HuH-7.5 (cell line): ENCODE measurements around the gene LRRC37A3.
"Not testable (repeated sequence)": the region's sequence is repeated elsewhere in the genome, so short reads cannot be mapped to it uniquely, and the experiment has no call there.

Experiments used
- DNase-seq: peaks from one replicate; pipeline ENCODE4 v3.0.0; 2011; ENCODE audit warnings: low spot score

Gene LRRC37A3

DNA sequence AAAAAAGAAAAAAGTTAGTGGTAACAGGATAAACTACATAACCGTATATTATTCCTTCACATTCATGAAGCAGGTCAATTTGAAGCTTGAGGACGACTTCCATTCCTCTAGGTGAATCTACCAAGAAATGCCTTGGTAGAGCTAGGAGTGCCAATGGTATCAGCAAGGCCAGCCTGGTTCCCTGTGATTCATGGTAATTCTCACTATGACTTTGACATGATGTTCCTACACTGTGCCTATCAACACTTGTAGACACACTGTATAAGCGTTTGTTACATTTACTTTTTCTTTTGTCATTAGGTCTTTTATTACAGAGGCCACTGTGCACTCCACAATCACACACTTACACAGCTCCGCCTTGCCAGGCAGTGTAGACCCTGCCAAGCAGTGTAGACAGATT, 7.2 kb upstream of the LRRC37A3 start:
- not testable (repeated sequence) for DNase-seq

DNA sequence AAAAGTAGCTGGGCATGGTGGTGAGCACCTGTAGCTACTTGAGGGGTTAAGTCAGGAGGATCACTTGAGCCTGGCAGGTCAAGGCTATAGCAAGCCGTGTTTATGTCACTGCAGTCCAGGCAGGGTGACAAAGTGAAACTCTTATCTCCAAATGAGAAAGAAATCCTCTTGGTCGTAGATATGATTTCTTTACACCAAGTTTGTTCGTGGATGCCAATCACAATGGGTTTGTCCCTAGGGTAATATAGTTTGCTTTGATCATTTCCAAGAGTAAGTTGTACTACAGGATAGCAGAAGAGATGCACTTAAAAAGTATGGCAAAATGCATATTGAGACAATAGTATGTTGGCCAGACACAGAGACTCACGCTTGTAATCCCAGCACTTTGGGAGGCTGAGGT, 6.0 kb upstream of the LRRC37A3 start:
- not testable (repeated sequence) for DNase-seq

DNA sequence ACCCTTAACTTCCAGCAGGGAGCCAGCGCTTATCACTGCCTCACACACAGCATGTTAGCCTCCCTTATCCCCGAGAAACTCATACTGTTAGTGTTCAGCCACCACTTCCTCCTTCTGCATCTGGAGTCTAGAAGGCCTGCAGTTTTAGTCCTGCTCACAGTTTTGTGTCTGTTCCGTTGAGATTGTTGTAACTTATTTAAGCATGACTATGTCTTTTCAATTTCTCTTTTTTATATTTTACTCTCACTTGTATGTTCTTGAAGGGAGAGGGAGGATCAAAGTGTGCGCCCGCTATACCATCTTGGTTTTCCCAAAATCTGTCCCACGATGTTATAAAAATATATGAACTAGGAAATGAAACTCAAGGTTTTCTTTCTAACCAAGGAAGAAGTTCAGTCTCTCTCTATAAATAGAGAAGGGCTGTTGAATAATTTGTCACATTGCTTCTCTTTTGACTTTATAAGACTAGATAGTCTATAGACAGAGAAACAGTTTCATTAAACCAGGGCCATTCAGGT, 3.8 kb upstream of the LRRC37A3 start:
- DNase-seq, result not testable (repeated sequence)

DNA sequence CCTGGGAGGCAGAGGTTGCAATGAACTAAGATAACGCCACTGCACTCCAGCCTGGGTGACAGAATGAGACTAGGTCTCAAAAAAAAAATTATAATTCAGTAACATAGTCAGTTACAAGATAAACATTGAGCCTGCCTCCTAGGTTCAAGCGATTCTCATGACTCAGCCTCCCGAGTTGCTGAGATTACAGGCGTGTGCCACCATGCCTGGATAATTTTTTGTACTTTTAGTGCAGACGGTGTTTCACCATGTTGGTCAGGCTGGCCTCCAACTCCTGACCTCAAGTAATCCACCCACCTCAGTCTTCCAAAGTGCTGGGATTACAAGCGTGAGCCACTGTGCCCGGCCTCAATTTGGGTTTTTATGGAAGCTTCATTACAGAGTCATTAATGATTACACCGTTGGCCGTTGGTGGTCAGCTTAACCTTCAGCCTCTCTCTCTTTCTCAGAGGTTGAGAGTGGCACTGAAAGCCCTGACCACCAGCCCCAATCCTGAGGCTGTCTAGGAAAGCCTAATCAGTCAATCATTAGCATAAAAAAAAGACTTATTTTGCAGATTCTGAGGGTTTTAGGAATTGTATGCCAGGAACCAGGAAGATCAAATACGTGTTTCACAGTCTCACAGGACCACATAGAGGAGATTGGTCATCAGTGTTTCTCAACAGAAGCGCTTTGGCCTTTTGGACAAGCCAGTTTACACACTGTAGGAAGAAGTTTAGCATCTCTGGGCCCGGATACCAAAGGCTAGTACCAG, 1.3 kb upstream of the LRRC37A3 start:
- DNase-seq, result no peak

DNA sequence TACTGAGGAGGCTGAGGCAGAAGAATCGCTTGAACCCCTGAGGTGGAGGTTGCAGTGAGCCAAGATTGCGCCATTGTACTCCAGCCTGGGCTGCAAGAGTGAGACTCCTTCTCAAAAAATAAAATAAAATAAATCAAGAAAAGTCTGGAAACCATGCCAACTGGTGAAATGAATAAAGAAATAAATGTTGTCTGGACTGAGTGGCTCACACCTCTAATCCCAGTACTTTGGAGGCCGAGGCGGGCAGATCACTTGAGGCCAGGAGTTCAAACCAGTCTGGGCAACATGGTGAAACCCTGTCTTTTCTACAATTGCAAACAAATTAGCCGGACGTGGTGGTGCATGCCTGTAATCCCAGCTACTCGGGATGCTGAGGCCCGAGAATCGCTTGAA, 744 bp upstream of the LRRC37A3 start:
- no peak for DNase-seq

DNA sequence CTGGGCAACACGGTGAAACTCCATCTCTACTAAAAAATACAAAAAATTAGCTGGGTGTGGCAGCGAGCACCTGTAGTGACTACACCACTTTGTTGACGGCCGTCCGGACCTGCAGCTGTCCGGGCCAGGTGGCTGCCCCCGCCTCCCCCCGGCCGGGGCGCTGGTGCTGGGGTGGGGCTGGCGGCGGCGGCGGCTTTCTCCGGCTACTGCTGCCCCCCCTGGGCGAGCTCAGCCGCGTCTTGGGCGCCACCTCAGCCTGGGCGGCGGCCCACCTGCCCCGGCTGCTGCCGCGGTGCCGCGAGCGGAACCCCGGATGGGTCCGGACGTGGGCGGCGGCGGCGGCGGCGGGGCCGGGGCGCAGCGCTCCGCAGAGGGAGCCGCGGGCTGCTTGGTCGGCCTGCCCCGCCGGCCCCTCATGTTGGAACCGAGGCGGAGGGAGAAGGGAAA, 413 bp downstream of the LRRC37A3 start:
- DNase-seq, result peak; percentile 24

DNA sequence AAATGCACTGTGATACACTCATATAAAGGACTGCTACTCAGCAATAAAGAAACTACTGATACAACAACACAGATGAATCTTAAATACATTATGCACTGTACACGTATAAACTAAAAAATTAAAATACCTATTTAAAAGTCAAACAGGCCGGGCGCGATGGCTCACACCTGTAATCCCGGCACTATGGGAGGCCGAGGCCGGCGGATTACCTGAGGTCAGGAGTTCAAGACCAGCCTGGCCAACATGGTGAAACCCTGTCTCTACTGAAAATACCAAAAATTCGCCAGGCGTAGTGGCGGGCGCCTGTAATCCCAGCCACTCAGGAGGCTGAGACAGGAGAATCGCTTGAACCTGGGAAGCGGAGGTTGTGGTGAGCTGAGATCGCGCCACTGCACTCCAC, 1.7 kb downstream of the LRRC37A3 start:
- not testable (repeated sequence) for DNase-seq

DNA sequence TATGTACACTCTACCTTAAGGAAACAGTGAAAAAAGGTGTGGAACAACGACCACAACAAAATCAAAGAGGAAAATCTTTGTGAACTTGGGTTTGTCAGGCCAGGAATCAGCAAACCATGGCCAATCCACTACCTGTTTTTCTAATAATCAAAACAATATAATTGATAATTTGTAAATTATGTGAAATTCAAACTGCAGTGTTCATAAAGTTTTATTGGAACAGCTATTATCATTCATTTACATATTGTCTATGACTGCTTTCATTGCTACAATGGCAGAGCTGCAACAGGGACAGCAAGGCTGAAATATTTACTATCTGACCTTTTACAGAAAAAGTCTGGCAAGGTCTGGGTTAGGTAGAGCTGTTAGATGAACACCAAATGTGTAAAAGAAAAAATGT, 4.0 kb downstream of the LRRC37A3 start:
- DNase-seq, result not testable (repeated sequence)

DNA sequence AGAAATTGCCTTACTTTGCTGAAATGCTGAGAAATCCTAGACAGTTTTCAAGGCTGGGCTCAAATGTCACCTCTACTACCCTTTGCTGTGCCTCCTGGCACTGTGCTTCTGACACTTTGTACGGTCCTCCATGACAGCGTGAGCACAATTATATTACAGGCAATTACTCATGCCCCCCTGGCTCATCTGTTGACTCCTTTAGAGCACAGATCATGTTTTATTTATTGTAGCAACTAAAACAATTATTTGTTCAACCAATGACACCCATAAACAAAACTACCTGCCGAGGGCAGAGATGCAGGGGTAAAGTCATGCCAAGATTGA, 9.1 kb downstream of the LRRC37A3 start:
- DNase-seq, result not testable (repeated sequence)

DNA sequence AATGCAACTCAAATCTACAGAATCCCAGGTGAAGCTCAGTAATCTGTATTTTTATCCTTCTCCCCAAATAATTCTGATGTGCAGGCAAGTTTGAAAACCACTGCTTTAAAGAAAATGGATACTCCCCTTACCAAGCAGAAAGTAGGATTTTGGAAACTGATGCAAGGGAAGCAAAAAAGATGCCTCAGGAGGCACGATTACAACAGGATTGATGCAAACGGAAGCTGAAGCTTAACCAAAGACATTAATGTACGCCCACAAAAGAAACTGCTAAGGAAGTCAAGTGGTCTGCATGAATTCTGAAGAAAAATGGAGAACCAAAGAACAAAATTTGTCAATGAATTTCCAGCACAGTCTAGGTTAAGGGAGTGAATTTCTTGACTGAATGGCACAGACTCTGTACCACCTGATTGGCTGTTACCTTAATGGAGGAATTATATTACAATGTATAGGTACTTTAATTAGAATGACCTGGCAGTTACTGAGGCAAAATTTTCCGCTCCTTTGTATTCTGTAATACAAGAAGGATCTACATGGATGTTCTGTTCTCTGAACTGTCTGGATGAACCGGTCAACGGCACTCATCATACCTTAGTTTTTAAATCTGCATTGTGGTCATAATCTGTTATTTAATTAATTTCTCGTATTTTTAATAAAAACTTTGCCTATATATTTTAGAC, 9.6 kb downstream of the LRRC37A3 start:
- DNase-seq, result not testable (repeated sequence)

DNA sequence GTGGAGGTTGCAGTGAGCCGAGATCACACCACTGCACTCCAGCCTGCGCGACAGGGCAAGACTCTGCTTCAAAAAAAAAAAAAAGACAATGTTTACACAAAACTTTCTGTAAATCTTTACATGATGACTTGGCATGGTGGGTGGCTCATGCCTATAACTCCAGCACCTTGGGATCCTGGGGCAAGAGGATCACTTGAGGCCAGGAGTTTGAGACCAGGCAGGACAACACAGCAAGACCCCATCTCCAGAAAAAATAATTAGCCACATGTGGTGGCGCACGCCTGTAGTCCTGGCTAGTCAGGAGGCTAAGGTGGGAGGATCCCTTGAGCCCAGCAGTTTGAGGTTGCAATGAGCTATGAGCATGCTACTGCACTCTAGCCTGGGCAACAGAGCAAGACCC, 15.2 kb downstream of the LRRC37A3 start:
- not testable (repeated sequence) for DNase-seq

DNA sequence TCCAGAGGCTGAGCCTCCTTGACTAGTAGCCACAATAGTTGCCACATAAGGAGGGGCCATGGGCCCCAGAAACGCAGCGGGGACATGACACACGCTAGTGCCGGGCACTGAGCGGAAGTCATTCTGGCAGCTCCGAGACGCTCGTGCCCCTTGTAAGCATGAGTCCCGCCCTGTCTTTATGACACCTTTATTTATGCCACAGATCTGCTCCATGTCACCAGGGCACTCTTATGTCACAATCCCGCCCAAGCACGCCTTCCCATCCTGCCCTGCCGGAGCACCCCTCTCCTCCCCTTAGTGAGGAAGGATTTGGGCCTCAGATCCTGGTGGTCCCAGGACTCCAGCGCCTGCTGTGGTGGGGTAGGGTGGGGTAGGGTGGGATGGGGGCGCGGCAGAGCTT, 22.1 kb downstream of the LRRC37A3 start:
- DNase-seq, result not testable (repeated sequence)

DNA sequence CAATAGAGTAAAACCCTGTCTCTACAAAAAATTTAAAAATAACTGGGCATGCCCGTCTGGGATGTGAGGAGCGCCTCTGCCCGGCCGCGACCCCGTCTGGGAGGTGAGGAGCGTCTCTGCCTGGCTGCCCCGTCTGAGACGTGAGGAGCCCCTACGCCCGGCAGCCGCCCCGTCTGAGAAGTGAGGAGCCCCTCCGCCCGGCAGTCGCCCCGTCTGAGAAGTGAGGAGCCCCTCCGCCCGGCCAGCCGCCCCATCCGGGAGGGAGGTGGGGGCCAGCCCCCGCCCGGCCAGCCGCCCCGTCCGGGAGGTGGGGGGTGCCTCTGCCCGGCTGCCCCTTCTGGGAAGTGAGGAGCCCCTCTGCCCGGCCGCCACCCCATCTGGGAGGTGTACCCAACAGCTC, 45.1 kb downstream of the LRRC37A3 start:
- DNase-seq, result not testable (repeated sequence)

DNA sequence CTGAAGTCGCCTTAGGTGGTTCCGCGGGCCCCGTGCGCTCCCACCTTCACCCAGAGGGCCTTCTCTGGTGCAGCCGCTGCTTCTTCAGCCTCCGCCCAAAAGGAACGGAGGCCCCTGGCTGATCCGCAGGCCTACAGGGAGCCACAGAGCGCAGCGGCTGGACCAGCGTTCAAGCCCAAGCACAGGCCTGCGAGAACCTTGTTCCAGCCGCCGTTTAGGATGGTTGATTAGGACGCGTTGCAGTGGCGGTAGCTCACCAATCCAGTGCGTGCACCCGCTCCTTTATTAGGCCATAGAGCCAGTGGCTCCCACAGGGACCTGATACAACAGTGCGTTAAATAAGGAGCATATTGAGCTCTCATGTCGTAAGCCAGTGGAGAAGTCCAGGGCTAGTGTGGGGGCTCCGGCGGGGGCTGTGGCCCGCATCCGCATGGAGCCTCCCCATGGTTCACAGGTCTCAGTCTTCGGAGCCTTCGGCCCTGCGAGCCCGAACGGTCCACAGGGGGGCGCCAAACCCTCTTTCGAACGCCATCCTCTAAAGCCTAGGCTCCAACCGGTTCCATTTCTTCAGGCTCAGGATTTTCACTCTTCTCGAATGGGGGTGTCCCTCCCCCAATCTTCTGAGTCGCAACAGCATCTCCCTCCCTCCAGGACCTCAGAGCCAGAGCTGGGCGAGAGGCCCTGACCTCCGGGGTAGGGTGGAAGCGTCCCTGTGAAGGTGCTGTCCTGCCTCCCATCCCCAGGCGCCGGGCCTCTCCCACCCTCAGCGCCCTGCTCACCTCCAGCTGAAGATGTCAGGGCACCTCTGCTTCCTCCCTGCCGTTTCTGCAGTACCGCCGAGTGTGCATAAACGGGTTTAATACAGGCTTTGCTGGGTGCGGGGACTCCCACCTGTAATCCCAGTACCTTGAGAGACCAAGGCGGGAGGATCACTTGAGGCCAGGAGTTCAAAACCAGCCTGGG, 71.5 kb downstream of the LRRC37A3 start:
- DNase-seq, result peak; percentile 20

DNA sequence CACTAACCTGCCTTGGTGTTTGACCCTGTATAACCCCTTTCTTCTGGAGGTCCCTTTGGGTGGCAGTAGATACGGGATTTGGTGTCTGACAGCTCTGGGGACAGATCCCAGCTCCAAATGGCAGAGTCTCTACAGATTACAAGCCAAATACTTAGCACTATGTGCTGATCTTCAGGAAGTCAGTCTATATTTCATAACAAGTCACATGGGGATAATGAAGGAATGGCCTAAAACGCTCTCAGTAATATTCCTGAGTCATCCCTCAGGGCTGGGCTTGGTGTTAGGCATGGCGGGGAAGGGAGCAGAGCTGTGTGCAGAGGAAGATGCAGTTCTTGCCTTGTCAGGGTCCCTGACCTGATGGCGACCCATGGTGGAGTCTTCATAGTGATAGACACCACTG, 72.4 kb downstream of the LRRC37A3 start:
- not testable (repeated sequence) for DNase-seq

DNA sequence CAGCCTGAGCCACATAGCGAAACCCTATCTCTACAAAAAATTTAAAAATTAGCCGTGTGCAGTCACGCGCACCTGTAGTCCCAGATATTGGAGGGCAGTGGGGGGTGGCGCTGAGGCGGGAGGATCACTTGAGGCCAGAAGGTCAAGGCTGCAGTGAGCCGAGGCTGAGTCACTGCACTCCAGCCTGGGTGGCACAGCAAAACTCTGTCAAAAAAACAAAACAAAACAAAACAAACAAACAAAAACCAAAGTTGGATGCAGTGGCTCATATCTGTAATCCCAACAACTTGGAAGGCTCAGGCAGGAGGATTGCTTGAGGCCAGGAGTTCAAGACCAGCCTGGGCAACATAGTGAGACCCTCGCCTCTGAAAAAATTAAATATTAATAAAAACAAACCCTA, 75.4 kb downstream of the LRRC37A3 start:
- DNase-seq, result not testable (repeated sequence)

DNA sequence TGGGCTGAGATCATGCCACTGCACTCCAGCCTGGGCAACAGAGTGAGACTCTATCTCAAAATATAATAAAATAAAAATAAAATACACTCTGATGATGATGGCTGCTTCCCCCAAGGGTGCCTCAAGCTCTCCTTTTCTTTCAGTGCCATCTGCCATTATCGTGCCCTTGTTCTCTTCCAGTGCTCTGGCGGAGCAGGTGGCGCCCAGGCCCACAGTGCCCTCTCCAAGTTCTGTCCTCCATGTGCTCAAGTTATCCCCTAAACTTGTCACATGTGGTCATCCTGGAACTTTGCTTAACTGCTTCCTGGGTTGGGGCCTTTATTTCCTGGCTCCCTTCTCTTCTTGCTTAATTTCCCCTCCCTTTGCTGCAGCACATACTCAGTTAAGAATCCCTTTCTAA, 76.4 kb downstream of the LRRC37A3 start:
- not testable (repeated sequence) for DNase-seq

DNA sequence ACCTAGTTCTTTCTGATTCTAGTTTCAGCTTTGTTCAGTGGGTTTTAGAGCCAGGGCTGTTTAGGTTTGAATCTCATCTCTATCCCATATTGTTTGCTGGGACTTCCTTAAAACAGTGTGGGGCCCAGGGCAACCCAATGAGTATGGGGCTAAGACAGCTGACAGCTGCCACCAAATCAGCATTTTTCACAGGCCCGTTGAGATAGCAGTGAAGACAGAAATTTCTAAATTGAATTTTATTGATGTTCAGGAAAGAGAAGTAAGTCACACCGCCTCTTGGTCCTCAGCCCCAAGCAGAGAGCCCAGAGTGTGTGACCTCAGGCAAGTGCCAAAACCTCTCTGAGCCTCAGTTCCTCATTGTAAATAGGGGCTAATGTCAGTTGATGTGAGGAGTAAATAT, 78.3 kb downstream of the LRRC37A3 start:
- DNase-seq, result not testable (repeated sequence)

DNA sequence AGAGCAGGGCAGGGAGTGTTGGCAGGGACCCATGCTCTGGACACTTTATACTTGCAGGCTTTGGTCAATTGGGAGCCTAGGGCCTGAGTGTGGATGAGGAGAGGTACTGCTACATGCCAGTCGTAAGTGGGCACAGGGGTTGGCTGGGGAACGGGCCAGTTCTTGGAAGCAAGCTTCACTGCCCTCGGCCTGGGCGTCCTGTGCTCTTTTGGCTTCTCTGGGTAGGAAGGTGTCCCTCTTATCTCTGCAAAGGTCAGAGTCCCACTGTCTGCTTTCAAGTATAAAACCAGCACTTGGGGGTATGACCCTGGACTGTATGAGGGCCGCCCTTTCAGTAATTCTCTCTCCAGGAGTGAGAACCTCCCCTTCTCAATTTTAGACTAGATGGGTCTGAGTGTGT, 80.8 kb downstream of the LRRC37A3 start:
- not testable (repeated sequence) for DNase-seq

DNA sequence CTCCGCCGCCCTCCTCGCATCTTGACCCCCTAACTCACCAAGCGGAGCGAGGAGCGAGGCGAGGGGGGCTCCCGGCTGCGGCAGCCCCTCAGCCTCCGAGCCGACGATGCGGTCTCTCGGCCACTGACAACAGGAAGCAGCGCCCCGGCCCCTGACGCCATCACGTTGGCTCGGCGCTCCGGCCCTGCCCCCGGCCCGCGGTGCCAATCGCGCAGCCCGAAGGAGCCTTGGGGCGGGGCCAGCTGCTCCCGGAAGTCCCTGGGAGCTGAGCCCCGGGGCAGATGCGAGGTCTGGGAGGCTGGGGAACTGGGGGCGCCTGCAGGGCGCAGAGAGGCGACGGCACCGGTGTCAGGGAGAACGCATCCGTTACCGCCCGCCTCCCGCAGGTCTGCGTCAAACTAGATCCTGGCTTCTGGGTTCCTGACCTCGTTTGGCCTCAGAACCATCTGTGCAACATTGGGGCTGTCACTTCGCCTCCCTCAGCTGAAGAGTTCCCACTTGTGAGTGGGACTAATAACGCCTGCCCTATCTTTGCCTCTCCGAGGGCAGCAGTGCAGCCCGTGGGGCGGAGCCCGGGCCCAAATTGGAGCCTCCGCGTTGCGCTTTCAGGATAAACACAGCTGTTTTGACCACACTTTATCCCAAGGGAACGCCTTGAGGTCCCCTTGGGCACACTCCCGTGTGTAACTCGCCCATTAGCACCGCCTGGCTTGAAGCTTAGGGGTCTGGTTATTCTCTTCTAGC, 82.1 kb downstream of the LRRC37A3 start:
- peak; percentile 54 for DNase-seq

DNA sequence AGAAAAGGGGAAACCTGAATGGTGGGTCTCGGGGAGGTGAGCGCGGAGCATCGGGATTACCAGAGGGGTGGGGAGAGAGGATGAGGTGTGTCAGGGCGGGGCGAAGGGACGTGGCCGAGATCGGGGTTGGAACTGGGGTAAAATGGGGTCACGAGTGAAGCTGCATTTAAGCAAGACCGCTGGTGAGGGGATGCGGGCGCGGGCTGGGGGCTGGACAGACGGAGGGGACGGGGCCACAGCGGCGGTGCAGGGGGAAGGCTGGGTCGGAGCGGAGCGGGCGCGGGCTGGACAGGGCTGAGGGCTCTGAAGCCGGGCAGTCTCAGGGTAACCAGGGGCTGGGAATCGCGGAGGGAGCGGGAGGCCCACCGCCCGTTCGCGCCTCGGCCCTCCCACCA, 82.7 kb downstream of the LRRC37A3 start:
- DNase-seq, result not testable (repeated sequence)
